NB4 (cell line): ENCODE measurements around the gene TRIM2.

Source experiments
- DNase-seq: peaks from one replicate; pipeline ENCODE4 v3.0.0; 2010; ENCODE audit warnings: low read depth
- H3K4me3 ChIP-seq: one replicate; pipeline ENCODE4 v1.5.1; 2011; ENCODE audit warnings: mild to moderate bottlenecking, low read depth, low read length, moderate library complexity
- MYC ChIP-seq: IDR thresholded peaks from 2 replicates; pipeline ENCODE4 v1.6.1; 2011; ENCODE audit warnings: low read depth, low read length
- POLR2A ChIP-seq: IDR thresholded peaks from 2 replicates; pipeline ENCODE4 v1.6.1; 2011; ENCODE audit warnings: mild to moderate bottlenecking; ENCODE audit not compliant: insufficient read length; ENCODE audit errors: extremely low read depth
- TF ChIP-seq, protein P1 (sequence below): IDR thresholded peaks from one replicate; pipeline ENCODE4 v1.5.1; 2012; ENCODE audit warnings: low read depth, low read length
- TF ChIP-seq, protein P2 (sequence below): IDR thresholded peaks from 2 replicates; pipeline ENCODE4 v1.6.1; 2011; ENCODE audit warnings: low read depth, low read length

Gene TRIM2

DNA sequence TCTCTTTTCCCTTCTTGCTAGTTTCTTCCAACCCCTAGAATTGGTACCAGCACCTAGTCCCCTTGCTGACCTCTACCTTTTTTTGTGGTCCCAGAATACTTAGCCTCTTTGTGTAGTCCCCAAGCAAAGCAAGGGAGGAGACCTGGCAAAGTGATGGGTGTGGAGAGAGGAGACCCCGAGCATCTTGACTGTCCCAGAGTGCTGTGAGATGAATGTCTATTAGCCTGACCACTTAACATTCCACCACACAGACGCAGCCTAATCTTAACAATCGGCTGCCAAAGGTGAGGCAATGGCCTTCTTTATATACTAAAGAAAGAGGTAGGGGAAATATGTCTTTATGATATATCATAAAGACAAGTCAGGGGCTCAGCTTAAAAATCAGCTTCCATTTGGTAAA is 55.9 kb downstream of the TRIM2 start:
- TF ChIP-seq, protein P1, sequence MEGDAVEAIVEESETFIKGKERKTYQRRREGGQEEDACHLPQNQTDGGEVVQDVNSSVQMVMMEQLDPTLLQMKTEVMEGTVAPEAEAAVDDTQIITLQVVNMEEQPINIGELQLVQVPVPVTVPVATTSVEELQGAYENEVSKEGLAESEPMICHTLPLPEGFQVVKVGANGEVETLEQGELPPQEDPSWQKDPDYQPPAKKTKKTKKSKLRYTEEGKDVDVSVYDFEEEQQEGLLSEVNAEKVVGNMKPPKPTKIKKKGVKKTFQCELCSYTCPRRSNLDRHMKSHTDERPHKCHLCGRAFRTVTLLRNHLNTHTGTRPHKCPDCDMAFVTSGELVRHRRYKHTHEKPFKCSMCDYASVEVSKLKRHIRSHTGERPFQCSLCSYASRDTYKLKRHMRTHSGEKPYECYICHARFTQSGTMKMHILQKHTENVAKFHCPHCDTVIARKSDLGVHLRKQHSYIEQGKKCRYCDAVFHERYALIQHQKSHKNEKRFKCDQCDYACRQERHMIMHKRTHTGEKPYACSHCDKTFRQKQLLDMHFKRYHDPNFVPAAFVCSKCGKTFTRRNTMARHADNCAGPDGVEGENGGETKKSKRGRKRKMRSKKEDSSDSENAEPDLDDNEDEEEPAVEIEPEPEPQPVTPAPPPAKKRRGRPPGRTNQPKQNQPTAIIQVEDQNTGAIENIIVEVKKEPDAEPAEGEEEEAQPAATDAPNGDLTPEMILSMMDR, result no peak
- TF ChIP-seq, protein P2, sequence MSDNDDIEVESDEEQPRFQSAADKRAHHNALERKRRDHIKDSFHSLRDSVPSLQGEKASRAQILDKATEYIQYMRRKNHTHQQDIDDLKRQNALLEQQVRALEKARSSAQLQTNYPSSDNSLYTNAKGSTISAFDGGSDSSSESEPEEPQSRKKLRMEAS, result no peak
- TF ChIP-seq POLR2A, result no peak
- TF ChIP-seq MYC, result no peak
- DNase-seq, result no peak
- H3K4me3 ChIP-seq, result no peak overlapping the region

GRCh38 chr4:153260553-153261300 is 56.5 kb downstream of the TRIM2 start:
- TF ChIP-seq POLR2A, result no peak
- TF ChIP-seq, protein P2, result no peak
- TF ChIP-seq, protein P1, result no peak
- no peak for TF ChIP-seq MYC
- no peak for DNase-seq
- H3K4me3 ChIP-seq, result no peak overlapping the region

- DNase-seq, result no peak
- TF ChIP-seq POLR2A (no peak), MYC (no peak)
- TF ChIP-seq, protein P1, result no peak
- TF ChIP-seq, protein P2, result no peak
- H3K4me3 ChIP-seq, result no peak overlapping the region
Observed at GRCh38 chr4:153261461-153261860, 57.2 kb downstream of the TRIM2 start.

DNA sequence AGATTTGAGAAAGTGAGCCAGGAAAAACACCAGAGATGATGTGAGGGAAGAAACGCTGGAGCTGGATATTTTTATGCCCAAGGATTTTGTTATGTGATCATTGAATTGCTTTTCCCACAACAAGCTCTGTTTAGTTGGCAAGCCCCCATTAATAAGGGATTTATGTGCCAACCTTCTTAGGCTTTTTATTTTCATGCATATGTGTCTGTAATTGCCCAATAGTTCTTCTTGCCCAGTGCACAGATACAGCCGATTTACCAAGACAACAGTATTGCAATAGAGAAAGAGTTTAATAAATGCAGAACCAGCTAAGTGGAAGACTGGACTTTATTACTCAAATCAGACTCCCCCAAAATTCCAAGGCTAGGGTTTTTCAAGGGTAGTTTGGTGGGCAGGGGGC is 57.7 kb downstream of the TRIM2 start:
- TF ChIP-seq, protein P1, result no peak
- TF ChIP-seq MYC, result no peak
- no peak for TF ChIP-seq POLR2A
- DNase-seq, result no peak
- no peak overlapping the region for H3K4me3 ChIP-seq

GRCh38 chr4:153265306-153266047 is 61.2 kb downstream of the TRIM2 start:
- DNase-seq, result no peak
- no peak overlapping the region for H3K4me3 ChIP-seq
- TF ChIP-seq, protein P1, result no peak
- TF ChIP-seq MYC, result no peak
- TF ChIP-seq POLR2A, result no peak
- TF ChIP-seq, protein P2, result no peak
